Measurements from ENCODE around the gene LURAP1L.

Gene LURAP1L

DNA sequence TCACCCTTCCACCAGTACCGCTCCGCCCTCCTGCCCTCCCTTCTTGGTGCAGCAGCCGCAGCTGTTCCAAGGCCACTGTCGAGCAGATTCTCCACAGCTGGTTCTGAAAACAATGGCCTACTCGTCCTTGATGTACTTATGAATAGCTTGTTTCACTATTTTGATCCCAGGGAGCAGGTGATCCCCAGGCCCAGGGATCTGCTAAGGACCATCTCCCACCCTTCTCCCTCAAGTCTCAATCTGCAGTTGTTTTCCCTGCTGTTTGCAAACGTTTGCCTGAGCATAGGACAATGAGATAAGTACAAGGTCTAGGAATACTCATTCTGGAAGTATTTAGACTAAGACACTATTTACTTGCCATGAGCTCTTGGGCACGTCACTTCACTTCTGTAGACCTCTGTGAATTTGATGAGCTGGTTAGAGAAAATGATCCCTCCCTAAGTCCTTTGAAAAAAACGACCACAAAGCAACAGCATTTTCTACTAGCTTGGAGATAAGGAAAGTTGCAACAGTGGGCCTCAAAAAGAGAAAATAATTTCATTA is 1.8 kb downstream of the LURAP1L start:
- DNase-seq (ENCODE audit: low spot score), result no peak

- DNase-seq (ENCODE audit: low spot score), result no peak
Measured at GRCh38 chr9:12777121-12778022, 2.6 kb downstream of the LURAP1L start.

DNA sequence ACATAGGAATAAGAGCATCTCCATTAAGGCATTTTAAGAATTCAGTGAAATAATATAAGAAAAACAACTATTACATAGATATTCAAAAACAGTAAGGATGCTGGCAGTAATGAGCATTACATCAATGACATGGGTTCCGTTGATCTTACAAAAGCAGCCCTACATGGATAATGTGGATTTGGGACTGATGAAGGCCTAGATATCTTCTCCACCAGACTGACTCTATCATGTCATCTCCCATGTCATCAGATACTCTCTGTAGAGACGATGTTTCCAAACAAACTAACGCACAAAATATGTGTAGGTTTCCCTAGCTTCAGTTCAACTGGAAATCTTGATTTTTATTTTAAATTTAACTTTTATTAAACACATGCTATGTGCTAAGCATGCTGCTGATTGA is 3.6 kb downstream of the LURAP1L start:
- DNase-seq (ENCODE audit: low spot score), result no peak

GRCh38 chr9:12781226-12781733 is 6.5 kb downstream of the LURAP1L start:
- no peak for DNase-seq (ENCODE audit: low spot score)

- DNase-seq (ENCODE audit: low spot score), result no peak
Measured at GRCh38 chr9:12783767-12784460, 9.1 kb downstream of the LURAP1L start.

GRCh38 chr9:12784461-12785259 is 9.8 kb downstream of the LURAP1L start:
- peak; percentile 89 for DNase-seq (ENCODE audit: low spot score)

DNA sequence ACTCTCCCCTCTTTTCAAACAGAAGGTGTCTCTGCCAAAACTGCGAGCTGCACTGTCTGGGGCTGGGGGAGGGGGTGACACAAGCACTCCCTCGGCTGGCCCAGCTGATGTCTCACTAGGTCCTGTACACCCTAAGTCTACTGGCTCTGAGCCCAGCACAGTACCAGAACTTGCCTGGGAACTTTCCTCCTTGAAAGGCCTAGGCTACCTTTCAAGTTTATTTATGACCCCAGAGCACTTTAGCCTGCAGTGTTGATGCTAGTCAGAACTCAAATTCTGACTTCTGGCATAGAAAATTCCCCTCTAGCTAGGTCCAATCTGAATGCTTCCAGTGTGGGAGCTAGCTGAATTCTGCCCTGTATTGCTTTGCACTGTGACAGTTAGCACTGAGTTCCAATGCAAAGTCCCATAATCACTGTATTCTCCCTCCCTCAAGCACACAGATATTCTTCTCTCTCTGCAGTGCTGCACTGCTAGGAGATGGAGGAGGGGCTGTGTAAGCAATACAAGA is 10.5 kb downstream of the LURAP1L start:
- DNase-seq (ENCODE audit: low spot score), result peak; percentile 35

DNA sequence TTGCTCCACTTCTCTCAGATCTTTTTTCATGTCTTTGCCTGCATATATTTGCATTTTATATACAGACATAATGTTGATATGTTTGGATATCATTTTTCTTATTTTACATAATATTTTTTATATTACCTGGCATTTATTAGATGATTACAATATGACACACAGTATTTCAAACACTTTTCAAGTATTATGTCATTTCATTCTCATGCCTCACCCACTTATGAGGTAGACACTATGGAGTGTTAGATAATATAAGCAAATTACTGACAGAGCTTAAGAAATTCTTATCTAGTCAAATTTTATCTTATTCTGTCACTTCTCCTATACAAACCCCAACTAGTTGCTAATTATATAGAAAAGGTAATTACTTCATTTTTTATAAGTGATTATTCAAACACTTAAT is 11.1 kb downstream of the LURAP1L start:
- no peak for DNase-seq (ENCODE audit: low spot score)

- DNase-seq (ENCODE audit: low spot score), result no peak
Measured at GRCh38 chr9:12790001-12790400, 15.2 kb downstream of the LURAP1L start.

GRCh38 chr9:12790883-12791282 is 16.1 kb downstream of the LURAP1L start:
- no peak for DNase-seq (ENCODE audit: low spot score)

DNA sequence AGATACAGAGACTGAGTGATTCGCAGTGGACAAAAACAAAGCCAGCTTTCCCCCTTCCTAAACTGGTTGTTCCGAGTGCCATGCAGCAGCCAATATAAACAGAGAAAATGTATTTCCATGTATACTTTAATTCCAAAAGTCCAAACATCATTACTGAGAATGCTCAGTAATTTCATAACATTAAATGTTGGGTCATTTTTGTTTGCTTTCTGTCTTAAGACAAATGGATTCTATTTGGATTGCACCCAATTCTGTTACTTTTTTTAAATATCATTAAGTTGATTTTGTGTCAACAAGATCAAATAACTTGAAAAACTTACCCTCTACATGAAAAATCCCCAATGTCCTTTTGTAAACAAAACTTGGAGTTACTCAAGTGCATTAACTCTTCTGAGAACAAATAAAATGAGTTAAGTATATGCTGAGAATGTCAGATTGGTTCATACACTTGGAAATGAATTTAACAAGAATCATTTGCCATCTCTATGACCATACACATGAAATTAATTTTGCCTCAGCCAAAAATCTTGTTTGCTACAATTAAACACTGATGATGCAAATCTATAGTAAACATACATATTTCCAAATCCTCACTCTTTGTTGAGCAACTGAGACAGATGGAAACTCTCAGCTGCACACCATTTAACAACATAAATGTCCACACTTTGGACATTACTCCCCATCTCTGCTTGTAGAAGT is 19.4 kb downstream of the LURAP1L start:
- no peak for DNase-seq (ENCODE audit: low spot score)

GRCh38 chr9:12796601-12797000 is 21.8 kb downstream of the LURAP1L start:
- no peak for DNase-seq (ENCODE audit: low spot score)

DNA sequence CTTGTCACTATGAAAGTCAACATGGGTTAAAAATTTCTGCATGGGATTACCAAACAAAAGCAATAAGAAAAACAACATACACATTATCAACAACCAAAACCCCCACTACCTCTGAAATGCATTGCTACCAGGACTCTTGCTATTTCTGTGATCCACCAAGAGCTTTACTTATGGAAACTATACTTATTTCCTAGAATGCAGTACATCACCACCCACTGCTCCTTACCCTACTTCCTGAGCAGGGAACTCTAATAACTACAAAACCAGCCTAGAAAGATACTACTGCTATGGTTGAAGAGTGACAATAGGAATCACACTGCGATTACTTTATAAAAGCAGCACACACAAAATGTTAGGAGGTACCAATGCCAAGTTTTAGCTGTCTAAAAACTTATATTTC is 22.2 kb downstream of the LURAP1L start:
- no peak for DNase-seq (ENCODE audit: low spot score)

DNA sequence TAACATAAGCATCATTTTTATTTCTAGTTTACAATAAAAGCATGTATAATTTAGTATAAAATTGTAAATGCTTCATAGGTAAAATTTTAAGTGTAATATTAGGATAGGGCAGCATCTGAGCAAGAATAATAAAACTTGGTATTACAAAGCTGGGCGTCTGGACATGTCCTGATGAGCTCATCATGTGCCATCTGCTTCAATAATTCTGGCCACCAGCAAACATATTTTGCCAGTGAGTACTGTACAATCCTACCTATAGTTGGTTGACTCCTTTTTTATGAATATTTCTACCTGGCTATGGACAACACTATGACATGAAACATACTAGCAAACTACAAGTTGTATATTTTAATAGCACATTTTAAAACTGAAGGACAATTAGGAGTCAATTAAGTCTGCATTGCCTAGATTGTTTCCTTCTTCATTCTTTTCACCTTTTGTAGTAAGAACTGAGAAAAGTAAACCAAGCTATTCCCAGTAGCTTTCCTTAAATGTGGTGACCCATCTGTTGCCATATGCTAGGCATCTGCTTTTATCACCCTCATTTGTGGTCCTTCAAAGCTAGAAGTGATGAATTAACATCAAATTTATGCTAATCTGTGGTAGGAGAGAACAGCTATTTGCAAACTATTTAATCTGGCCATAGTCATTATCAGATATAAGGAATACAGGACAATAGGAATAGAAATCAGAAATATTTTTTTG is 23.4 kb downstream of the LURAP1L start:
- peak; percentile 17 for DNase-seq (ENCODE audit: low spot score)

GRCh38 chr9:12801187-12801586 is 26.4 kb downstream of the LURAP1L start:
- DNase-seq (ENCODE audit: low spot score), result no peak

DNA sequence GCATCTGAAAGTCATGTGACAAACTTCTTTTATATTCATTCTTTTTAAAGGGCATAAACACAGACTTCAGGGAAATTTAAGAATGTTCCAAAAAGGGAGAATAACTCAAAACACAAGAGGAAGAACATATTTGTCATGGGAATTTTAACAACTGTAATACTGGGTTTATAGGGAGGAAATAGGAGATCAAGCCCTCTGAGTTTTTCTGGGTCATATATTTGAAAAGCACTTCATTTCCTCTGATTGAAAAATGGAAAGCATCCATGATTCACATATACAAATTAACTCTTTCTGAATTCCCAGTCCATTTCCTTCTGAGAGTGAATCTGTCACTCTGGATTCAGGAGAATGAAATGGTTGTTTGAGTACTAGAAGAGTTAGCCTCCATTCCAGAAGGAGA is 26.8 kb downstream of the LURAP1L start:
- no peak for DNase-seq (ENCODE audit: low spot score)

DNA sequence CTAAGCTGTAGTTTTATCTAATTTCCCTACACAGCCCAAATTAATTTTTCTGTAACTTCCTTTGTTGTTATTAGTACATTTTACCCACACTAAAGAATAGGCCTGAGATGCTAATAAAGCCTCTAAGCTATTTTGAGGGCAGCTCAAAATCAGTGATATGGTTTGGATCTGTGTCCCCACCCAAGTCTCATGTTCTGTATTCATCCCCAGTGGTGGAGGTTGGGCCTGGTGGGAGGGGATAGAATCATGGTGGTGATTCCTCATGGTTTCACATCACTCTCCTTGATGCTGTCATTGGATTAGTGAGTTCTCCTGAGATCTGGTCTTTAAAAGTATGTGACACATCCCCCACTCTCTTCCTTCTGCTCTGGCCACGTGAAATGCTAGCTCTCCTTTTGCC is 27.3 kb downstream of the LURAP1L start:
- no peak for DNase-seq (ENCODE audit: low spot score)

- DNase-seq (ENCODE audit: low spot score), result no peak
Measured at GRCh38 chr9:12808569-12808968, 33.7 kb downstream of the LURAP1L start.

DNA sequence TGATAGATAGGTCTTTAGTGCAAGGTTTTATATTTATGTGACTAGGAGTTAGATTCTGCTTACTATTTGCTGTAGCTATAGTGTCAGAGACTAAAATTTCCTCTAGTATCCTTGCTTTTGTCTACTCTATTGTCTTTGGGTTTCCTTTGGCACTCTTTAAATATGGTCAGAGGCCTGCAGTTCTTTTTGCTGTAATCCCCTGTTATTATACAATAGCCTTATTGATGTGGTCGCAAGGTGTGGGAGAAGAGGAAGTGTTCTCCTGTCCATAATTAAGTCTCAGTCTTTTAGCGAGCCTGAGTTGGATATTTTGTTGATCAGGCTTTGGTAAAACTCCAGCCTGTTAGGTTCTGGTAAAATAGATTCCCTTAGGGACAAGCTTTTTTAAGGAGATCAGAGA is 34.9 kb downstream of the LURAP1L start:
- no peak for DNase-seq (ENCODE audit: low spot score)

- DNase-seq (ENCODE audit: low spot score), result no peak
Measured at GRCh38 chr9:12811935-12812334, 37.1 kb downstream of the LURAP1L start.

DNA sequence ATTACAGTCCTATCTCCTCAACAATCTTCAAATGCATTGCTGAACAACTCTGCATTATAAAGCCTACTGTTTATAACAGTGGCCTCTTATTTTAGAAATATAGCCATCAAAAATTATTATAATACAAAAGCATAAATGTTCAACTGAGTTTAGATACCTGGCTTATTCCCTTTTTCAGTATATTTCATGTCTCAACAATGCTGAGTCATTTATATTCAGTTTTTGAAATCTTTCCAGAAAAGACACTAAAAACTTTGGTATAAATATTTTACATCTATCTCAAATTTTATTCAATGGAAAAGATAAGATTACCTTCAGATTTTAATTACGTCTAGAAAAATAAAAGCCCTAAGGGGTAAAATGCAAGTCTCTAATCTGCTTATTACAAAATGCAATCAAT is 37.9 kb downstream of the LURAP1L start:
- DNase-seq (ENCODE audit: low spot score), result no peak
